H9 (cell line): ENCODE measurements around the gene KATNB1. TPM values are rescaled to one million over a fixed set of nuclear protein-coding genes. Genes with fewer than 3 reads are reported as not detected.
"Not testable (repeated sequence)": the region's sequence is repeated elsewhere in the genome, so short reads cannot be mapped to it uniquely, and the experiment has no call there.

Experiments
- DNase-seq: peaks from one replicate; pipeline ENCODE4 v3.0.0-alpha.2; 2017
- H2AFZ ChIP-seq: one replicate; pipeline ENCODE4 v1.6.1; 2013; ENCODE audit warnings: mild to moderate bottlenecking, low read length, control low read depth, moderate library complexity
- H2AK5ac ChIP-seq: 2 replicates; pipeline ENCODE4 v1.6.1; 2013; ENCODE audit warnings: low read length, control low read depth, mixed read lengths; ENCODE audit not compliant: insufficient read length
- H2BK120ac ChIP-seq: one replicate; pipeline ENCODE4 v1.6.1; 2013; ENCODE audit warnings: low read depth, mild to moderate bottlenecking, low read length, control low read depth, inconsistent platforms; ENCODE audit not compliant: poor library complexity, severe bottlenecking
- H2BK12ac ChIP-seq: 2 replicates; pipeline ENCODE4 v1.6.1; 2013; ENCODE audit warnings: low read length, control low read depth, mixed read lengths, low read depth; ENCODE audit not compliant: insufficient read length
- H2BK15ac ChIP-seq: 2 replicates; pipeline ENCODE4 v1.6.1; 2013; ENCODE audit warnings: low read depth, low read length, control low read depth
- H2BK20ac ChIP-seq: one replicate; pipeline ENCODE4 v1.6.1; 2013; ENCODE audit warnings: low read depth, mild to moderate bottlenecking, low read length, control low read depth, inconsistent platforms; ENCODE audit not compliant: poor library complexity, severe bottlenecking
- H2BK5ac ChIP-seq: 2 replicates; pipeline ENCODE4 v1.6.1; 2013; ENCODE audit warnings: low read length, control low read depth, mixed read lengths; ENCODE audit not compliant: insufficient read length
- H3K14ac ChIP-seq: 2 replicates; pipeline ENCODE4 v1.6.1; 2013; ENCODE audit warnings: low read length, control low read depth; ENCODE audit not compliant: insufficient read depth
- H3K18ac ChIP-seq: 2 replicates; pipeline ENCODE4 v1.6.1; 2013; ENCODE audit warnings: low read depth, mild to moderate bottlenecking, mixed read lengths, low read length, control low read depth; ENCODE audit not compliant: insufficient read length
- H3K23ac ChIP-seq: 2 replicates; pipeline ENCODE4 v1.6.1; 2013; ENCODE audit warnings: low read length, control low read depth, mixed read lengths, low read depth; ENCODE audit not compliant: insufficient read length
- H3K23me2 ChIP-seq: 2 replicates; pipeline ENCODE4 v1.6.1; 2013; ENCODE audit warnings: low read depth, mild to moderate bottlenecking, mixed read lengths, low read length, control low read depth; ENCODE audit not compliant: insufficient read length, poor library complexity, severe bottlenecking
- H3K27ac ChIP-seq: 2 replicates; pipeline ENCODE4 v1.5.1; 2013; ENCODE audit warnings: low read length, control low read depth, mixed read lengths, low read depth; ENCODE audit not compliant: insufficient read length
- H3K27me3 ChIP-seq: 2 replicates; pipeline ENCODE4 v1.6.1; 2013; ENCODE audit warnings: low read length, control low read depth, inconsistent platforms; ENCODE audit not compliant: insufficient read depth
- H3K4ac ChIP-seq: 2 replicates; pipeline ENCODE4 v1.6.1; 2013; ENCODE audit warnings: low read depth, mild to moderate bottlenecking, control low read depth, inconsistent platforms, low read length, moderate library complexity
- H3K4me1 ChIP-seq: 2 replicates; pipeline ENCODE4 v1.6.1; 2013; ENCODE audit warnings: low read length, control low read depth, inconsistent platforms; ENCODE audit not compliant: insufficient read depth
- H3K4me2 ChIP-seq: 2 replicates; pipeline ENCODE4 v1.6.1; 2013; ENCODE audit warnings: low read length, control low read depth, mixed read lengths; ENCODE audit not compliant: insufficient read length, insufficient read depth
- H3K56ac ChIP-seq: 2 replicates; pipeline ENCODE4 v1.6.1; 2013; ENCODE audit warnings: low read depth, mild to moderate bottlenecking, mixed read lengths, low read length, control low read depth; ENCODE audit not compliant: insufficient read length
- H3K79me1 ChIP-seq: 2 replicates; pipeline ENCODE4 v1.6.1; 2013; ENCODE audit warnings: low read depth, mild to moderate bottlenecking, moderate library complexity, low read length, control low read depth, inconsistent platforms; ENCODE audit not compliant: insufficient read depth, poor library complexity, severe bottlenecking
- H3K79me2 ChIP-seq: 2 replicates; pipeline ENCODE4 v1.6.1; 2013; ENCODE audit warnings: low read length, control low read depth, inconsistent platforms; ENCODE audit not compliant: insufficient read depth
- H3K9ac ChIP-seq: 2 replicates; pipeline ENCODE4 v1.6.1; 2013; ENCODE audit warnings: low read length, control low read depth, mixed read lengths; ENCODE audit not compliant: insufficient read length; ENCODE audit errors: extremely low read depth
- H3K9me3 ChIP-seq: one replicate; pipeline ENCODE4 v1.6.1; 2013; ENCODE audit warnings: low read depth, low read length, inconsistent platforms; ENCODE audit not compliant: control insufficient read depth
- H3T11ph ChIP-seq: one replicate; pipeline ENCODE4 v1.6.1; 2013; ENCODE audit warnings: mild to moderate bottlenecking, low read length, control low read depth, inconsistent platforms
- H4K20me1 ChIP-seq: one replicate; pipeline ENCODE4 v1.6.1; 2013; ENCODE audit not compliant: control insufficient read depth, insufficient read length, insufficient read depth
- H4K5ac ChIP-seq: 2 replicates; pipeline ENCODE4 v1.6.1; 2013; ENCODE audit warnings: low read depth, mild to moderate bottlenecking, mixed read lengths, low read length, control low read depth; ENCODE audit not compliant: insufficient read length
- H4K8ac ChIP-seq: replicated peaks from 2 replicates; pipeline ENCODE4 v1.6.1; 2013; ENCODE audit warnings: low read length, control low read depth, mixed read lengths, low read depth; ENCODE audit not compliant: insufficient read length
- H4K91ac ChIP-seq: 2 replicates; pipeline ENCODE4 v1.6.1; 2013; ENCODE audit warnings: low read depth, mild to moderate bottlenecking, moderate library complexity, mixed read lengths, low read length, control low read depth; ENCODE audit not compliant: insufficient read length
- H3K27ac Mint-ChIP-seq, 3 experiments: 2 replicates in 2 of 3; 3 replicates in 1 of 3; pipeline ENCODE4 v1.8.0; 2020 to 2021; ENCODE audit warnings: mixed read lengths in 3 of 3, mild to moderate bottlenecking in 1 of 3, moderate library complexity in 1 of 3
- H3K27me3 Mint-ChIP-seq: 2 replicates; pipeline ENCODE4 v1.8.0; 2021; ENCODE audit warnings: low read depth, mild to moderate bottlenecking, moderate library complexity, mixed read lengths
- H3K36me3 Mint-ChIP-seq, 3 experiments: 2 replicates in 2 of 3; 3 replicates in 1 of 3; pipeline ENCODE4 v1.8.0; 2020 to 2021; ENCODE audit warnings: low read depth in 3 of 3, mixed read lengths in 3 of 3; ENCODE audit not compliant: insufficient read depth in 1 of 3
- H3K4me1 Mint-ChIP-seq, 2 experiments: 2 replicates each; pipeline ENCODE4 v1.8.0; 2020; ENCODE audit warnings: mixed read lengths in 2 of 2
- H3K4me3 Mint-ChIP-seq, 2 experiments: 2 replicates in 1 of 2; 3 replicates in 1 of 2; pipeline ENCODE4 v1.8.0; 2020 to 2021; ENCODE audit warnings: mild to moderate bottlenecking in 2 of 2, mixed read lengths in 2 of 2, moderate library complexity in 1 of 2
- H3K9me3 Mint-ChIP-seq, 2 experiments: 2 replicates in 1 of 2; 3 replicates in 1 of 2; pipeline ENCODE4 v1.8.0; 2020; ENCODE audit warnings: mild to moderate bottlenecking in 2 of 2, mixed read lengths in 2 of 2, moderate library complexity in 1 of 2
- CTCF ChIP-seq: fragments of 200-600 bp; sonication (generic); conservative IDR thresholded peaks from 3 replicates; pipeline ENCODE4 v1.8.0; 2021; ENCODE audit warnings: antibody characterized with exemption, mild to moderate bottlenecking
- WGBS: extraction: QIAGEN DNeasy Blood & Tissue Kit; methylation state at CpG from one replicate; pipeline ENCODE4 v1.1.7; 2013; ENCODE audit warnings: missing lambda C conversion rate, low lambda C conversion rate, mixed read lengths; ENCODE audit not compliant: insufficient read length; ENCODE audit errors: extremely low coverage; 5-methylcytosine and 5-hydroxymethylcytosine counted together
- total RNA-seq: library from RNA; stranded (reverse); gene quantifications from 2 replicates; pipeline ENCODE4 v1.2.1, GENCODE V29; 2021

The KATNB1 gene
- total RNA-seq, 1 experiment from 2014 or later, result 29.9 TPM

- Histone ChIP-seq H2BK20ac (no peak overlapping the region), H3K27me3 (no peaks in the 10 kb centered on the region), H2AK5ac (no peak overlapping the region), H4K5ac (no peak overlapping the region), H3K79me2 (no peaks in the 10 kb centered on the region), H3K14ac (no peak overlapping the region; the same call in 1 of the 2 replicates), H2BK15ac (no peak overlapping the region), H2BK12ac (no peak overlapping the region), H3K4ac (no peak overlapping the region), H3K9me3 (no peaks in the 10 kb centered on the region), H2BK5ac (no peak overlapping the region), H2BK120ac (no peak overlapping the region), H3K23me2 (no peaks in the 10 kb centered on the region), H3K18ac (no peak overlapping the region), H2AFZ (no peak overlapping the region), H3K4me2 (no peak overlapping the region), H3K56ac (no peak overlapping the region), H4K8ac (no peak overlapping the region), H4K20me1 (no peaks in the 10 kb centered on the region), H3K23ac (no peak overlapping the region), H3K27ac (no peak overlapping the region), H3T11ph (no peak overlapping the region), H3K4me1 (peaks cover 6% of the 10 kb centered on the region; the same call in 1 of the 2 replicates), H3K79me1 (no peaks in the 10 kb centered on the region), H3K9ac (no peak overlapping the region), H4K91ac (no peak overlapping the region)
- Mint-ChIP-seq H3K4me1 (peaks cover 21 to 31% of the 10 kb centered on the region in 2 experiments), H3K9me3 (no peaks in the 10 kb centered on the region; a peak in 1 of 5 replicates), H3K27me3 (peaks cover 27% of the 10 kb centered on the region), H3K27ac (peak overlapping the region in 1 of 3 experiments; percentile 79; a peak in 1 of 7 replicates), H3K36me3 (no peaks in the 10 kb centered on the region), H3K4me3 (no peak overlapping the region)
- peak; percentile 82 for DNase-seq
- peak; percentile 69 for TF ChIP-seq CTCF
- WGBS, result no CpG with 5 or more reads among the region's 9 CpGs
Observed at GRCh38 chr16:57795431-57795878, 59.9 kb downstream of the KATNB1 start.

- WGBS, result no CpG with 5 or more reads among the region's 5 CpGs
- H2BK20ac ChIP-seq, DNase-seq, H3K4me3 Mint-ChIP-seq, H4K20me1 ChIP-seq, H3K14ac ChIP-seq, H3K23ac ChIP-seq, H3K27me3 ChIP-seq, H2BK15ac ChIP-seq, H3K4me1 ChIP-seq, H2BK120ac ChIP-seq, H3K23me2 ChIP-seq, H2AFZ ChIP-seq, H3T11ph ChIP-seq, H4K8ac ChIP-seq, H3K4ac ChIP-seq, H4K5ac ChIP-seq, H3K18ac ChIP-seq, H3K9ac ChIP-seq, H3K27ac Mint-ChIP-seq, H2BK12ac ChIP-seq, H3K27ac ChIP-seq, H4K91ac ChIP-seq, H3K4me2 ChIP-seq, H2AK5ac ChIP-seq, H3K36me3 Mint-ChIP-seq, H3K79me1 ChIP-seq, H3K56ac ChIP-seq, H3K9me3 Mint-ChIP-seq, H2BK5ac ChIP-seq, H3K9me3 ChIP-seq, H3K79me2 ChIP-seq: not testable (repeated sequence)
- Mint-ChIP-seq H3K27me3 (peaks cover 33% of the 10 kb centered on the region), H3K4me1 (peaks cover 22 to 33% of the 10 kb centered on the region in 2 experiments)
Observed at GRCh38 chr16:57796014-57796413, 60.4 kb downstream of the KATNB1 start.
